Jurkat, Clone E6-1 (cell line): ENCODE measurements around the gene CFAP221.
"Not testable (repeated sequence)": the region's sequence is repeated elsewhere in the genome, so short reads cannot be mapped to it uniquely, and the experiment has no call there.

Experiments used
- DNase-seq: peaks from one replicate; pipeline ENCODE4 v3.0.0-alpha.2; 2011; ENCODE audit warnings: low read depth, low spot score
- H3K4me3 ChIP-seq: 2 replicates; pipeline ENCODE4 v1.5.1; 2011; ENCODE audit warnings: mild to moderate bottlenecking, low read length, control low read depth, moderate library complexity

Gene CFAP221

GRCh38 chr2:119579424-119580295 lies 35.4 kb downstream of the CFAP221 start:
- H3K4me3 ChIP-seq: no peak overlapping the region
- no peak for DNase-seq

DNA sequence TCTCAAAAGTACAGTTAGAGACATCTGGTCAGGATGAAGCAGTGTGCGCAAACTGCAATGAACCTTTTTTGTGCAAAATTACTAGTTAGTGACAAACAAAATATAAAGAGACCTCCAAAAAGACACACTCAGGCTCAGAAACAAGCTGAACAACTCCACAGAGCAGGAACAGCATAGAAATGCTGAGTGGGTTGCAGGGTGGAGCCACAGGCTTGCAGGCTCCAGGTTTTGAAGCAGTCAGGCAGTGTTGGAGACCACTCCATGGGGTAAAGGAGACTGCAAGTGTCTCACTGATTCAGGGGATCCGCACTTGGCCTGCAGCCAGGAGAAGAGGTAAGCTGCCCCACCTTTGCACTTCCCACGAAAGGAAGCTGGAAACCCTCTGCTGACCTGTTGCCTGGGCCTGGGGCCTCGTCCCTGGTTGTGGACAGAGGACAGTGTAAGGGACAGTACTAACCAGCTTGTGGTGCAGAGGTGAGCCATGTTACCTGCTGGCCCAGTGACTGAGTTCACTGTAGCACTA lies 36.4 kb downstream of the CFAP221 start:
- no peak for DNase-seq
- no peak overlapping the region for H3K4me3 ChIP-seq

DNA sequence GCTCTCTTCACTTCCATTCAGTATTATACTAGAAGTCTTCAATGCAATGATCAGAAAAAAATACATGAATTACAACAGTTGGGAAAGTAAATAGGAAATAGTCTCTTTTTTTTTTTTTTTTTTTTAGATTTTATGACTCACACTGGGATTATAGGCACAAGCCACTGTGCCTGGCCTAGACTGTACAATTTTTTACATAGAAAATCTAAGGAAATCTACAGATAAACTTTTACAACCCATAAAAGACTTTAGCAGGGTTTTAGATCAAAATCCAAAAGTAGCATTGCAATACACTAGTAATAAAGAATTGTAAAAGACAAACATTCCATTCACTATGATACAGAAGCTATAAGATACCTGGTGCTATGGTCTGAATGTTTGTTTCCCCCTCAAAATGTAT lies 39.0 kb downstream of the CFAP221 start:
- no peak overlapping the region for H3K4me3 ChIP-seq
- DNase-seq: no peak

GRCh38 chr2:119584469-119584868 lies 40.2 kb downstream of the CFAP221 start:
- H3K4me3 ChIP-seq: no peak overlapping the region
- DNase-seq: no peak

GRCh38 chr2:119586085-119586484 lies 41.8 kb downstream of the CFAP221 start:
- H3K4me3 ChIP-seq: no peak overlapping the region
- DNase-seq: no peak

GRCh38 chr2:119590873-119591272 lies 46.6 kb downstream of the CFAP221 start:
- H3K4me3 ChIP-seq: no peak overlapping the region
- DNase-seq: no peak

DNA sequence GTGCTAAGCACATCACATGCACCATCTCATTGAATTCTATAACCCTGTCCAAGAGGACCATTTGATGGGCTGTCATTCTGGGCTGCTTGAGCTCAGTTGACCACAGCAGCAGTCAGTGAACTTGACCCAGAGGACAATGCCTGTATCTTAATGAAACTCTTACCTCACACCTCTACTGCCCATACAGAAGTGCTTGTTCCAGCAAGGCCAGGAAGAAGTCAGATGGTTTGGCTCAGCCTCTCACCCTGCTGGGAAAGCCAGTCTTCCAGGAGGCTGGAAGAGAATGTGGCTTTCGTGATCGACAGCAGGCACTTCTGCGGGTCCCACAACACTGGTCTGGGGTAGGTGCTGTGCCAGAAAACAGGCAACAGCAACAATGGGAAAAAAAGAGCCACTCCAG lies 47.3 kb downstream of the CFAP221 start:
- H3K4me3 ChIP-seq: no peak overlapping the region
- no peak for DNase-seq

DNA sequence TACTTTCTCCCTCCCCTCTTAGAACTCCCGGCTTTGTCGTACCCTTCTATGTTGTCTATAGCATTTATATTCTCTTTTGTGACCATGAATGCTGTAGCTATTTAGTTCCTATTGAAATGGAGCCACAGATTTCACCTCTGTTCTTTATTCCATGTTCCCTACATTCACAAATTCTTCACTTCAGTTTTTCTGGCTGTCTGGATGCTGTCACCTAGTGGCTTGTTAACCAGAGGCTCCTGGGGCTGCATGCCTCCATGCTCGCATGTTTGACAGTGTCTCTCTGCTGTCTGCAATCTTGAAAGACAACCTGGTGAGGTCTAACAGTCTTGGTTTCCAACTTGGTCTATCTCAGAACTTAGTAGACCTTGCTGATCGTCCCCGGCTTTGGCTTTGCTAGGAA lies 48.2 kb downstream of the CFAP221 start:
- no peak for DNase-seq
- no peak overlapping the region for H3K4me3 ChIP-seq

- H3K4me3 ChIP-seq: no peak overlapping the region
- no peak for DNase-seq
These were observed 52.4 kb downstream of the CFAP221 start for GRCh38 chr2:119596638-119597037.

DNA sequence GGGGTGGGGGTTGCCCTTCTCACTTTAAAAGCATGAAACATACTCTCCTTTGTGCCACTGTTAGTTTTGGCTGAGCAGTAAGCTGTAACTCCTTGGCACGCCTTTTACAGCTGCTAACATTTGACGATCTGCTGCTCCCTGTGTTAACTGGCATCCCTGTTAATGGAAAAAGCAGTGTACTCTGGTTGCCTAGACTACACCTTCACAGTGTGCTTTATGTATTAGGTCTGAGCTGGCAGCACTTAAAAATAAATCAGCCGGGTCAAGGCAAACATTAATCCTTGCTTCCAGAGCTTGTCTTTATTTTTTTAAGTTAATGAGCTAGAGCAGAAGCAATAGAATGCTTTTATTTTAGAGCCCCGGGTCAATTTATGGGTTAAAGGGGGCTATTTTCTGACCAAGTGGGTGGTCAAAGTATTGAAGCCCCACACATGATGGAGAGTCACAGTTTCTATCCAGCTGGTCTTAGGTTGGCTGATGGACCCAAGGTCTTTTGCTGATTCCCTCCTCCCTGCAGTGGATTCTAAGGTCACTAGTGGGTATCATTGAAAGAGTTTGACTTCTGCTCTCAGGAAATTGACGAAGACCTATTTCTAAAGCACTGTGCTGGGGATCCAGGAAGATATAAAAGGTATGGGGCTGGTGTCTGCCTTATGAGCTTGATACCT lies 54.5 kb downstream of the CFAP221 start:
- H3K4me3 ChIP-seq: no peak overlapping the region
- DNase-seq: no peak

DNA sequence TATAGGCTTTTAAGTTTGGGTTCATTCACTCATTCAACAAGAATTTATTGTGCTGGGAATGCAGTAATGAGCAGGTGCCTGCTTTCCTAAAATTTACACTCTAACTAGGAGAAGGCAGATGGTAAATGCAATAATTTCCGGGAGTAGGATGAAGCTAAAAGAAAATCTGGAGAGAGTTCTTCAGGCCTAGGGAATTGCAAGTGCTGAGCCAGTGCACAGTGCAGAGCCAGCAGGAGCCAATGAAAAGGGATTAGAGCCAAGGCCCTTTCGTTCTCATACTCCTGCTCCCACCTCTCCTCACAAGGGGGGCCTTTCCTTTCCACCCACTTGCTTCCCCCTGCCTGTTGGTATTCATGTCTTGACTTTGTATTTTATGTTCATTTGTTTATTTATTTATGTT lies 55.1 kb downstream of the CFAP221 start:
- DNase-seq: no peak

DNA sequence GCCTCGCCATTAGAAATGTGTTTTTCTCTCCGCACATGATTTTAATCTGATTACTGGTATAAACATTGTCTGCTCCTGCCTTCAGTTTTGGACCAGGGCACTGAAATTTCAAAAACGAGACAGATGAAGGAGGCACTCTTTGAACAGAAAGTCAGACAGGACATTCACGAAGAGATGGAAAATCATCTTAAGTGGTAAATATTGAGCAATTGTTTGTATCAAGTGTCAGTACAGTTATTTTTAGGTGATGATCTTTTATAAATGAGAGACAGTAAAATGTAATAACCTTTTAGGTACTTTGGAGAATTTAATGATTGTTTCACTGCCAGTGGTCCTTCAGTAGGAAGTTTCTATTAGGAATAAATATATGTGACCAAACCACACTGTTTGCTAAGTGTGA lies 60.8 kb downstream of the CFAP221 start:
- H3K4me3 ChIP-seq: no peak overlapping the region
- DNase-seq: no peak

More for the DNA sequence above, 55.1 kb downstream of the CFAP221 start:
- H3K4me3 ChIP-seq: no peak overlapping the region

- H3K4me3 ChIP-seq: no peak overlapping the region
- no peak for DNase-seq
These were observed 62.4 kb downstream of the CFAP221 start for GRCh38 chr2:119606674-119607073.

GRCh38 chr2:119608553-119608952 lies 64.3 kb downstream of the CFAP221 start:
- no peak overlapping the region for H3K4me3 ChIP-seq
- DNase-seq: no peak

DNA sequence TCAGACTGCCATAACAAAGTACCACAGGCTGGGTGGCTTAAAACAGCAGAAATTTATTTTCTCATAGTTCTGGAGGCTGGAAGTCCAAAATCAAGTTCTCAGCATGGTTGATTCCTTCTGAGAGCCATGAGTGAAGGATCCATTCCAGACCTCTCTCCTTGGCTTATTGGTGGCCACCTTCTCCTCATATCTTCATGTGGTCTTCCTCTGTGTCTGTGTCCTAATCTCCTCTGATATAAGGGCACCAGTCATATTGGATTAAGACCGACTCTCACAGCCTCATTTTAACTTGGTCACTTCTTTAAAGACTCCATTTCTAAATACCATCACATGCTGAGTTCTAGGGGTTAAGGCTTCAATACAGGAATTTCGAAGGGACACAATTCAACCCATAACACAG lies 65.1 kb downstream of the CFAP221 start:
- DNase-seq: no peak
- no peak overlapping the region for H3K4me3 ChIP-seq

- not testable (repeated sequence) for H3K4me3 ChIP-seq, DNase-seq
These were observed 69.9 kb downstream of the CFAP221 start for GRCh38 chr2:119614140-119614539.

DNA sequence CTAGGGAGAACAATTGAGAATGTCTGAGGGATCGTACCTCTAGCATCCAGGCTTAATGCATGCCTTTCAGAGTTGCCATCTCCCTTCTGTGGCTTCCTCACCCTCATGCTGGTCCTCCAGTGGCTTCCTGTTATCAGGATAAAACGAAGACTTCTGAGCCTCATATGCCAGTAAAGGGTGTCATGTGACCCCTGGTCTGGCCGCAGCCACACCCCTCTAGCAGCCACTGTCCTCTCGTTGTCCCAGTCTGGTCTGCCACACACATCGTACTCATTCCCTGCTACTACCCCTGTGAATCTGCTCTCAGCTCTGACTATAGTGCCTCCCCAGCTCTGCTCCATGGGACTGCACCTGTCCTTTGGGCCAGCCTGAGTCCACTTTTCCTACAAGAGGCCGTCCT lies 72.2 kb downstream of the CFAP221 start:
- DNase-seq: no peak
- no peak overlapping the region for H3K4me3 ChIP-seq

- DNase-seq: no peak
- no peak overlapping the region for H3K4me3 ChIP-seq
These were observed 73.2 kb downstream of the CFAP221 start for GRCh38 chr2:119617455-119617854.

- H3K4me3 ChIP-seq, DNase-seq: not testable (repeated sequence)
These were observed 74.5 kb downstream of the CFAP221 start for GRCh38 chr2:119618725-119619124.

DNA sequence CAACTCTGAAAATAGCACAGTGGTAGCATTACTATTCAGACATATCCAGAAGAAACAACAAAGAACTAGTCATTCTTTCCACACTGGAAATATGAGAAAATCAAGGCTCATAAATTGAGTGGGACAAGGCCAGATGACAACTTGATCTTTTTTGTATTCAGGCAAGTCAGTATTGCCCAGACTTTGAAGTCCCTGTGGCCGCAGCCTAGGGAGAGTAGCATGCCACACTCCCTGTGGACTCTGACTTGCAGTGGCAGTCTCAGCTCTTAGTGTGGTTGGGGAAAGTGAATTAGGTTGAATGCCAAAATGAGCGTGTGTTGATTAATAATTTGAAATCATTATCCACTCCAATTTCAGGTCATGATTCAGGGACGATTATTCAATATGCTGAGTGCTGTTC lies 81.0 kb downstream of the CFAP221 start:
- DNase-seq: no peak
- H3K4me3 ChIP-seq: no peak overlapping the region
